GM12878 (cell line): Measurements from ENCODE around the gene LETM1. TPM values are rescaled to one million over a fixed set of nuclear protein-coding genes. Genes with fewer than 3 reads are reported as not detected.

ENCODE experiments used
- ATAC-seq: fragments of 200-7000 bp; cut with Tn5 transposase; 3 replicates; pipeline ENCODE4 v1.9.1; 2020; ENCODE audit warnings: mild to moderate bottlenecking, moderate library complexity
- BruUV-seq: library from RNA; stranded (reverse); fragments of 400-500 nt; replicated peaks from 2 replicates; lab custom pipeline; 2021; lab: Mats Ljungman, UMichigan
- CTCF ChIA-PET: fragments of 300-600 bp; sonication (Branson Sonifier 250); formaldehyde crosslinking; extraction: SDS; loops from one replicate; lab custom pipeline; 2021; ENCODE audit warnings: inconsistent platforms; lab: Yijun Ruan, JAX
- POLR2A ChIA-PET: fragments of 350-600 bp; formaldehyde crosslinking; extraction: SDS; loops from one replicate; lab custom pipeline; 2021; ENCODE audit warnings: inconsistent platforms; lab: Charles Lee
- RAD21 ChIA-PET: fragments of 300-600 bp; sonication (Branson Sonifier 250); formaldehyde crosslinking; loops from one replicate; lab custom pipeline; 2023; ENCODE audit warnings: antibody characterized with exemption; ENCODE audit not compliant: unreplicated experiment; lab: Charles Lee
- SMC1A ChIA-PET: fragments of 300-600 bp; sonication (Branson Sonifier 250); formaldehyde crosslinking; loops from one replicate; lab custom pipeline; 2023; ENCODE audit not compliant: unreplicated experiment, uncharacterized antibody; lab: Charles Lee
- DNase-seq: peaks from one replicate; pipeline ENCODE4 v3.0.0-alpha.2; 2011; ENCODE audit warnings: low read depth, low spot score
- FAIRE-seq: peaks from 3 replicates; lab custom pipeline; 2011; peaks lifted over from hg19 to GRCh38; lab: Jason Lieb, UNC
- H2AFZ ChIP-seq: 2 replicates; pipeline ENCODE4 v1.6.0; 2011; ENCODE audit warnings: low read depth, low read length, control low read depth; ENCODE audit not compliant: control insufficient read depth
- H3K27ac ChIP-seq: 2 replicates; pipeline ENCODE4 v1.5.1; 2011; ENCODE audit warnings: control low read depth; ENCODE audit not compliant: control insufficient read depth, insufficient read depth
- H3K27me3 ChIP-seq, 2 experiments: replicated peaks in 1 of 2; 2 replicates each; pipeline versions ENCODE4 v1.6.0 to v1.6.1; 2011; ENCODE audit warnings: low read length in 1 of 2; ENCODE audit not compliant: control insufficient read depth in 2 of 2, insufficient read depth in 2 of 2
- H3K36me3 ChIP-seq, 2 experiments: 2 replicates each; pipeline ENCODE4 v1.5.1; 2011; ENCODE audit warnings: low read length in 1 of 2; ENCODE audit not compliant: control insufficient read depth in 2 of 2, insufficient read depth in 2 of 2
- H3K4me1 ChIP-seq: 2 replicates; pipeline ENCODE4 v1.6.1; 2011; ENCODE audit warnings: mild to moderate bottlenecking, low read length, moderate library complexity, mixed read lengths; ENCODE audit not compliant: control insufficient read depth, insufficient read depth
- H3K4me2 ChIP-seq: 2 replicates; pipeline ENCODE4 v1.6.0; 2011; ENCODE audit warnings: control low read depth; ENCODE audit not compliant: control insufficient read depth, insufficient read depth
- H3K4me3 ChIP-seq: fragments of 200-600 bp; sonication (generic); 2 replicates; pipeline ENCODE4 v1.5.1; 2016
- H3K79me2 ChIP-seq: 2 replicates; pipeline ENCODE4 v1.6.0; 2011; ENCODE audit warnings: low read length; ENCODE audit not compliant: control insufficient read depth, insufficient read depth
- H3K9ac ChIP-seq: 2 replicates; pipeline ENCODE4 v1.8.0; 2011; ENCODE audit warnings: low read length, control low read depth, mixed read lengths; ENCODE audit not compliant: control insufficient read depth, insufficient read depth
- H3K9me3 ChIP-seq: replicated peaks from 3 replicates; pipeline ENCODE4 v1.5.1; 2011; ENCODE audit warnings: mild to moderate bottlenecking, low read length; ENCODE audit not compliant: control insufficient read depth, insufficient read depth
- H4K20me1 ChIP-seq: 2 replicates; pipeline ENCODE4 v1.6.0; 2011; ENCODE audit not compliant: control insufficient read depth, insufficient read depth
- ETV6 ChIP-seq, 2 experiments: fragments of 450-650 bp in 1 of 2; IDR thresholded peaks in 1 of 2; conservative IDR thresholded peaks in 1 of 2; 2 replicates each; pipeline ENCODE4 v1.6.1; 2014; ENCODE audit warnings: antibody characterized with exemption in 1 of 2, borderline replicate concordance in 1 of 2, low read depth in 1 of 2, mild to moderate bottlenecking in 1 of 2, moderate library complexity in 1 of 2
- IRF4 ChIP-seq: IDR thresholded peaks from 2 replicates; pipeline ENCODE4 v1.6.1; 2011; ENCODE audit warnings: low read depth, low read length
- KAT2A ChIP-seq: conservative IDR thresholded peaks from 2 replicates; pipeline ENCODE4 v1.6.1; 2011; ENCODE audit warnings: low read depth, low read length; ENCODE audit not compliant: control insufficient read depth
- KLF5 ChIP-seq: fragments of 450-650 bp; IDR thresholded peaks from 2 replicates; pipeline ENCODE4 v1.6.1; 2014; ENCODE audit warnings: mild to moderate bottlenecking; ENCODE audit not compliant: partially characterized antibody
- NFIC ChIP-seq: IDR thresholded peaks from 2 replicates; pipeline ENCODE4 v1.6.1; 2012; ENCODE audit warnings: low read depth, mild to moderate bottlenecking, inconsistent platforms, low read length, moderate library complexity
- WGBS: methylation state at CpG from one replicate; pipeline ENCODE4 v1.1.6; 2016; ENCODE audit warnings: low lambda C conversion rate; ENCODE audit not compliant: insufficient replicate concordance, insufficient coverage; ENCODE audit errors: missing lambda C conversion rate; 5-methylcytosine and 5-hydroxymethylcytosine counted together
- in situ Hi-C: fragments of 300-500 bp; cut with MboI; formaldehyde crosslinking; loops from 9 replicates; pipeline ENCODE4 v1.14.3; 2018; ENCODE audit warnings: mixed read lengths
- intact Hi-C: fragments of 100-400 bp; cut with micrococcal nuclease; formaldehyde crosslinking; loops from one replicate; pipeline ENCODE4 v1.14.2; 2022; ENCODE audit not compliant: unreplicated experiment
- polyA plus RNA-seq, 11 experiments: library from polyadenylated mRNA; depleted of rRNA in 4 of 11; unstranded in 6 of 11; stranded (reverse) in 5 of 11; fragments of >200 nt; fragmentation: Nextera tagmentation in 4 of 11; fragmentation: Illumina TruSeq in 1 of 11; extraction: Ambion mirVana in 4 of 11; extraction: Trizol in 1 of 11; gene quantifications; 1 replicate in 1 of 11; 2 replicates in 10 of 11; pipeline versions ENCODE4 v1.2.1 to v1.2.3, GENCODE V29; 2011 to 2016; ENCODE audit warnings: inconsistent platforms in 2 of 11, missing spikeins in 2 of 11, low read depth in 1 of 11
- total RNA-seq, 4 experiments: library from RNA; depleted of rRNA in 3 of 4; stranded (reverse); fragments of >200 nt in 3 of 4; fragmentation: Illumina TruSeq in 1 of 4; extraction: Trizol in 1 of 4; gene quantifications; 2 replicates each; pipeline versions ENCODE4 v1.2.1 to v1.2.3, GENCODE V29; 2013 to 2021

Gene LETM1
- total and polyA plus RNA-seq, 10 of the 15 experiments (the other 5 are each of a cell fraction or from before 2014, with no cell fraction given) = 2.6 to 65.2 (median 30.2) TPM

DNA sequence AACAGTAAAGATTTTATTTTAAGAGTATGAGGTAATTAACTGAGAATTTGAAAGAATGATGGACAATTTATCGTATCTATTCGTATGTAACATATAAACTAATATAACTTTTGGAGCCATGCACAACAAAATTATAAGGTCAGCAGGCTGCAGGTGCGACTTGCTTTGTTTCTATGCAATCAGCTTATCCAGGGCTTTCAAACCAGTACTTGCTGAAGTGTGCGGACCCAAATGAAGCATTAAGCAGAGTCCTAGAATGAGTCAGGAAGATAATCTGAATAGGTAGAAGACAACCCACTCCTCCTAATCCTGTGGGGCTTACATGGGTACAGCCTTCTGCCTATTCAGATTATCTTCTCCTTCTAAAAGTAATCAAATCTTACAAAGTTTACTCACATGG is 17.3 kb upstream of the LETM1 start:
- peak overlapping the region; percentile 88 for H3K9ac ChIP-seq
- intact Hi-C loops = loop anchor here (2.0 to 10.0 kb wide), 3 partner anchors 26 to 542 kb away; partner anchors contain the start of genes CFAP99, SLBP and ZFYVE28
- H4K20me1 ChIP-seq = no peaks in the 10 kb centered on the region; the same call in none of the 2 replicates
- in situ Hi-C loops = no loop called here
- ChIA-PET POLR2A (interaction anchor here (0.9 to 3.3 kb wide), 6 partner anchors 10 to 40 kb away, joined by 3 to 10 read pairs (median 5); partner anchors contain the start of gene LETM1), SMC1A (interaction anchor here (1.4 to 2.1 kb wide), 3 partner anchors 9 to 39 kb away, joined by 5 to 17 read pairs (median 5); no protein-coding TSS in a partner anchor), RAD21 (interaction anchor here (0.8 to 1.5 kb wide), 3 partner anchors 19 to 136 kb away, joined by 3 to 4 read pairs (median 3); partner anchors contain the start of gene NELFA), CTCF (interaction anchor here (0.8 to 2.3 kb wide), 4 partner anchors 13 to 181 kb away, joined by 3 to 17 read pairs (median 4); no protein-coding TSS in a partner anchor)
- H3K27ac ChIP-seq = peak overlapping the region; percentile 87
- peak; percentile 6; the same call in 2 of the 3 replicates for ATAC-seq
- no peak overlapping the region for H2AFZ ChIP-seq
- no peak for DNase-seq
- H3K4me2 ChIP-seq = peak overlapping the region; percentile 46
- H3K79me2 ChIP-seq = peaks cover 70% of the 10 kb centered on the region
- WGBS = 2% methylated on average over 4 of the region's 4 CpGs
- FAIRE-seq = no peak
- peaks cover 21% of the 10 kb centered on the region for H3K4me1 ChIP-seq
- no peaks in the 10 kb centered on the region for H3K27me3 ChIP-seq
- no TSS peak for BruUV-seq
- 0 out of 4 replicates have a peak, but pooled peaks of 1 of the 2 experiments have one; percentile 0 for TF ChIP-seq ETV6 (conservative IDR thresholded peaks at IDR 0.05 in 1 of 2, IDR thresholded peaks at IDR 0.05 in 1 of 2; ENCODE audit: borderline replicate concordance in 1 of 2, low read depth in 1 of 2)
- TF ChIP-seq IRF4 = peak; percentile 43; the same call in 1 of the 2 replicates
- no peak for TF ChIP-seq KLF5
- no peak for TF ChIP-seq KAT2A
- TF ChIP-seq NFIC = peak; percentile 45; the same call in 1 of the 2 replicates
- H3K9me3 ChIP-seq = no peaks in the 10 kb centered on the region
- peak overlapping the region; percentile 74 for H3K4me3 ChIP-seq
- H3K36me3 ChIP-seq = peaks cover 0 to 2% of the 10 kb centered on the region in 2 experiments; a peak in 3 of 4 replicates
